PFSK-1 (cell line): ENCODE measurements around the gene MAPRE2.

Experiments used
- POLR2AphosphoS5 ChIP-seq: IDR thresholded peaks from 2 replicates; pipeline ENCODE4 v1.6.1; 2012; ENCODE audit warnings: low read depth, mild to moderate bottlenecking, control low read depth, low read length, moderate library complexity
- TF ChIP-seq, protein P1 (sequence below), 2 experiments: IDR thresholded peaks; 2 replicates each; pipeline versions ENCODE4 v1.6.1 to v1.8.0; 2011 to 2012; ENCODE audit warnings: low read depth in 2 of 2, low read length in 2 of 2, control low read depth in 1 of 2, inconsistent platforms in 1 of 2, mild to moderate bottlenecking in 1 of 2, moderate library complexity in 1 of 2; ENCODE audit not compliant: insufficient read depth in 1 of 2

GRCh38 chr18:35163721-35164120 lies 122.5 kb downstream of the MAPRE2 start:
- TF ChIP-seq, protein P1, sequence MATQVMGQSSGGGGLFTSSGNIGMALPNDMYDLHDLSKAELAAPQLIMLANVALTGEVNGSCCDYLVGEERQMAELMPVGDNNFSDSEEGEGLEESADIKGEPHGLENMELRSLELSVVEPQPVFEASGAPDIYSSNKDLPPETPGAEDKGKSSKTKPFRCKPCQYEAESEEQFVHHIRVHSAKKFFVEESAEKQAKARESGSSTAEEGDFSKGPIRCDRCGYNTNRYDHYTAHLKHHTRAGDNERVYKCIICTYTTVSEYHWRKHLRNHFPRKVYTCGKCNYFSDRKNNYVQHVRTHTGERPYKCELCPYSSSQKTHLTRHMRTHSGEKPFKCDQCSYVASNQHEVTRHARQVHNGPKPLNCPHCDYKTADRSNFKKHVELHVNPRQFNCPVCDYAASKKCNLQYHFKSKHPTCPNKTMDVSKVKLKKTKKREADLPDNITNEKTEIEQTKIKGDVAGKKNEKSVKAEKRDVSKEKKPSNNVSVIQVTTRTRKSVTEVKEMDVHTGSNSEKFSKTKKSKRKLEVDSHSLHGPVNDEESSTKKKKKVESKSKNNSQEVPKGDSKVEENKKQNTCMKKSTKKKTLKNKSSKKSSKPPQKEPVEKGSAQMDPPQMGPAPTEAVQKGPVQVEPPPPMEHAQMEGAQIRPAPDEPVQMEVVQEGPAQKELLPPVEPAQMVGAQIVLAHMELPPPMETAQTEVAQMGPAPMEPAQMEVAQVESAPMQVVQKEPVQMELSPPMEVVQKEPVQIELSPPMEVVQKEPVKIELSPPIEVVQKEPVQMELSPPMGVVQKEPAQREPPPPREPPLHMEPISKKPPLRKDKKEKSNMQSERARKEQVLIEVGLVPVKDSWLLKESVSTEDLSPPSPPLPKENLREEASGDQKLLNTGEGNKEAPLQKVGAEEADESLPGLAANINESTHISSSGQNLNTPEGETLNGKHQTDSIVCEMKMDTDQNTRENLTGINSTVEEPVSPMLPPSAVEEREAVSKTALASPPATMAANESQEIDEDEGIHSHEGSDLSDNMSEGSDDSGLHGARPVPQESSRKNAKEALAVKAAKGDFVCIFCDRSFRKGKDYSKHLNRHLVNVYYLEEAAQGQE (IDR thresholded peaks at IDR 0.05; ENCODE audit: insufficient read depth in 1 of 2, low read depth in 2 of 2, low read length in 2 of 2): no peak
- no peak for TF ChIP-seq POLR2AphosphoS5
